HG02852 (cell line): ENCODE measurements around the gene APOM.
A peak's percentile ranks its signal among the peaks of the same experiment; 100 is the strongest.

Source experiments
- ATAC-seq: cut with Tn5 transposase; IDR thresholded peaks from one replicate; pipeline ENCODE4 v1.9.1; 2021; ENCODE audit warnings: mild to moderate bottlenecking, moderate library complexity; ENCODE audit not compliant: unreplicated experiment

The APOM gene

DNA sequence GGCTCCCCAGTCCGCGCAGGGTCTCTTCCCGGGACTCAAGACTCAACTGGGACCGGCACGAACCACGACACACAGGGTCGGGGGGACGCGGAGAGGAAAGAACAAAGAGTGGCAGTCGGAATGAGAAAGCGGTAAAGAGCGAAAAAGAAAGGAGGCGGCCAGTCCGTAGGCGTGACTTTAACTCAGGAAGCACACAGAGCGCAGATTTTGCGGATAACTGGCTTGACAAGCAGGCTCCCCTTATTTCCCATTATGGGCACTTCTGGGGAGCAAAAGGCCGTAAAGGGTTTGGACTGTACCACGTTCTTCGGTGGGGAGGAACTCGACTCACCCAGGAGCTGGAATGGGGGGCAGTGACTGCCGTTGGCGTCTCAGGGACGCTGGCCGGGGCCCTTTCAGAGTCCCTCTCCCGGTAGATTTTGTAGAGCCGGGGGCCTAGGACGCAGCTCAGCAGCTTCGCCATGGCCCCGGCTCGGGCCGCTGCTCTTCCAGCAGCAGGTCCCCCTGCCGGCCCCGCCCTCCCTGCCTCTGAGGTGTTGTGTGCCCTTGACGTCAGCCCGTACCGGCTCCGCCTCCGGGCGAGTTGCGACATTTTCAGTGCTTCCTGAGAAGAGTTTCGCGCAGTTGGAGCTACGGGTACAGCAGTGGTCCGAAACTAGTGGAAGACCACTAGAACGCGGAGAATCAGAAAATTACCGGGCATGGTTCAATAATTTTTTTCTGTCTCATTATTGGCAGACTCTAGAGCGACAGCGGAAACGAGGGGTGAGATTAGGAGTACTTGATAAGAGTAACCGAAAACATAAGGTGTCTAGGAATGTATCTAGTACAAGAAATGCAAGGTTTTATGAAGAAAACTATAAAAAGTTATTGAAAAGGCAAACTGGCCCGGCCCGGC, 47.4 kb downstream of the APOM start, which contains the start of gene ABHD16A:
Gene ABHD16A (minus strand): TSS at position 506 of the 898 bp plus-strand sequence. CDS start 43 bp downstream, at position 463.
- peak; percentile 85 for ATAC-seq

DNA sequence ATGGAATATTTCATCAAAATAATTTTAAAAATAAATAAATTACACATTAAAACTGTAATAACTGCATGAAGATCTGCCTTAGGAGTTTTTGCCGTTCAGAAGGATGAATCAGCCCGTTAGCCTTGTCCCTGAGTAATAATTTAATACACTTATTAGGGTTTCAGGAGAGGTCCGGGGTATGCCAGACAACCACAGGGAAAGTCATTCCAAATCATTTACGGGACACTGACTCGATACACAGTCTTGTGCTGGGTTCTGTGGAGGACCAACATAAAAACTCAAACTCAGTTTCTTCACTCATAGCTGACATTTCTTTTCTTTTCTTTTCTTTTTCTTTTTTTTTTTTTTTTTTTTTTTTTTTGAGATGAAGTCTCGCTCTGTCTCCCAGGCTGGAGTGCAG, 50.2 kb downstream of the APOM start:
- no peak for ATAC-seq

DNA sequence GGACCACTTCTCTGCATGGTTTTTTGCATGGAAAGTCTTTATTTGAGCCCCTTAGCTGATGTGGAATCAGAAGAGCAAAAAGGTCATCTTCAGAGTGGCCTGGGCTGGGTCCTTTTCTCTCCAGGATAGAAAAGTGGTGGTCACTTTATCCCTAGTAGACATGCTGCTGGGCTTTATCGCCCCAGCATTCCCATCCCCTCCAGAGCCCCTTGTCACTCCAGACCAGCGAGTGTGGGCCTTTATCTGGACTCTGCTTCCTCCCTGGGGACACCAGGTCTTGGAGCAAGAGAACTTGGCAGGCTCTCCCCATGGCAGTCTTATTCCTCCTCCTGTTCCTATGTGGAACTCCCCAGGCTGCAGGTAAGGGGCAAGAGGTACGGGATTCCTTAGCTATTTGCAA, 50.9 kb downstream of the APOM start, which contains the start of gene LY6G6F:
Gene LY6G6F (plus strand): TSS at position 268 of the 400 bp plus-strand sequence. CDS start 41 bp downstream, at position 309.
- ATAC-seq, result no peak

DNA sequence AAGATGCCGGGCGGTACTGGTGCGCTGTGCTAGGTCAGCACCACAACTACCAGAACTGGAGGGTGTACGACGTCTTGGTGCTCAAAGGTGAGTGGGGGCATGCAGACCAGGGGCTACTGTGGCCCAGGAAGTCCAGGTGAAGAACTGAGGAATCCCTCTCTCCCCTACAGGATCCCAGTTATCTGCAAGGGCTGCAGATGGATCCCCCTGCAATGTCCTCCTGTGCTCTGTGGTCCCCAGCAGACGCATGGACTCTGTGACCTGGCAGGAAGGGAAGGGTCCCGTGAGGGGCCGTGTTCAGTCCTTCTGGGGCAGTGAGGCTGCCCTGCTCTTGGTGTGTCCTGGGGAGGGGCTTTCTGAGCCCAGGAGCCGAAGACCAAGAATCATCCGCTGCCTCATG, 52.0 kb downstream of the APOM start:
- ATAC-seq, result no peak
